ENCODE data around the gene USO1.

Gene USO1

DNA sequence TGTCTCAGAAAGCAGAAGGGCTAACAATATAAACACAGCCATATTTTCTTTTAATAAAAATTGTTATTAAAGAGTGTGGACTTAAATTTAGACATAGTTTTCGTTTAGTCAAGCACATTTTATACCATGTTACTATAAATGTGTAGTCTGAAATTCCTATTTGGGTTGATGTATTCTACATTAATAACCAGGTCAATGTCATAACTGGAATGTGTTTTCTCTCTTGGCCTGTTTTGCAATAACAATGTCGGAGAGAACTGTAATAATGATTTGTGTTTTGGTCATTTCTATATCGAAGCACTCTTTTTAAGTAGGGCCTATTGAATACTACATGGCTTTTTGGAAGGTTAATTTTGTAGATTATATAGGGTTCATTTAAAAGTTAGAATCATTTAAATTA is 5.5 kb downstream of the USO1 start:
- H2AFZ ChIP-seq (ENCODE audit: low read depth): no peak overlapping the region
- H4K20me1 ChIP-seq (ENCODE audit: insufficient read depth): no peaks in the 10 kb centered on the region; the same call in 1 of the 2 replicates
- H3K4me2 ChIP-seq: no peak overlapping the region
- no peaks in the 10 kb centered on the region for H3K27me3 ChIP-seq (ENCODE audit: insufficient read depth, low read depth)
- H3K27ac ChIP-seq: no peak overlapping the region
- no peak overlapping the region for H3K4me3 ChIP-seq (IDR thresholded peaks at IDR 0.05; ENCODE audit: insufficient read depth, low read depth, low read length)
- no peaks in the 10 kb centered on the region for H3K36me3 ChIP-seq (ENCODE audit: insufficient read depth)
- peaks cover 22% of the 10 kb centered on the region for H3K4me1 ChIP-seq (ENCODE audit: low read depth, poor library complexity, severe bottlenecking)
- H3K79me2 ChIP-seq (ENCODE audit: insufficient read depth, low read depth): peaks cover 54% of the 10 kb centered on the region
- no peak overlapping the region for H3K9ac ChIP-seq
- TF ChIP-seq, protein P1, sequence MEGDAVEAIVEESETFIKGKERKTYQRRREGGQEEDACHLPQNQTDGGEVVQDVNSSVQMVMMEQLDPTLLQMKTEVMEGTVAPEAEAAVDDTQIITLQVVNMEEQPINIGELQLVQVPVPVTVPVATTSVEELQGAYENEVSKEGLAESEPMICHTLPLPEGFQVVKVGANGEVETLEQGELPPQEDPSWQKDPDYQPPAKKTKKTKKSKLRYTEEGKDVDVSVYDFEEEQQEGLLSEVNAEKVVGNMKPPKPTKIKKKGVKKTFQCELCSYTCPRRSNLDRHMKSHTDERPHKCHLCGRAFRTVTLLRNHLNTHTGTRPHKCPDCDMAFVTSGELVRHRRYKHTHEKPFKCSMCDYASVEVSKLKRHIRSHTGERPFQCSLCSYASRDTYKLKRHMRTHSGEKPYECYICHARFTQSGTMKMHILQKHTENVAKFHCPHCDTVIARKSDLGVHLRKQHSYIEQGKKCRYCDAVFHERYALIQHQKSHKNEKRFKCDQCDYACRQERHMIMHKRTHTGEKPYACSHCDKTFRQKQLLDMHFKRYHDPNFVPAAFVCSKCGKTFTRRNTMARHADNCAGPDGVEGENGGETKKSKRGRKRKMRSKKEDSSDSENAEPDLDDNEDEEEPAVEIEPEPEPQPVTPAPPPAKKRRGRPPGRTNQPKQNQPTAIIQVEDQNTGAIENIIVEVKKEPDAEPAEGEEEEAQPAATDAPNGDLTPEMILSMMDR (conservative IDR thresholded peaks at IDR 0.05; ENCODE audit: low read depth, low read length): no peak

DNA sequence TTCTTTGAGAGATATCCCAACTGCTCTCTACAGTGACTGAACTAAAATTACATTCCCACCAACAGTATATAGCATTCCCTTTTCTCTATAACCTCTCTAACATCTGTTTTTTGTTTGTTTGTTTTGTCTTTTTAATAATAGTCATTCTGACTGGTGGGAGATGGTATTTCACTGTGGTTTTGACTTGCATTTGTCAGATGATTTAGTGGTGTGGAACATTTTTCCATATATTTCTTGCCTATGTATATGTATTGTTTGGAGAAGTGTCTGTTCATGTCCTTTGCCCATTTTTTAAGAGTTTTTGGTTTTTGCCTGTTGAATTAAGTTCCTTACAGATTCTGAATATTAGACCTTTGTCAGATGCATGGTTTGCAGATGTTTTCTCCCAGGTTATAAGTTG is 9.0 kb downstream of the USO1 start:
- H3K4me1 ChIP-seq (ENCODE audit: low read depth, poor library complexity, severe bottlenecking): no peaks in the 10 kb centered on the region
- no peak overlapping the region for H3K4me3 ChIP-seq (IDR thresholded peaks at IDR 0.05; ENCODE audit: insufficient read depth, low read depth, low read length)
- H2AFZ ChIP-seq (ENCODE audit: low read depth): no peak overlapping the region
- no peaks in the 10 kb centered on the region for H3K36me3 ChIP-seq (ENCODE audit: insufficient read depth)
- no peak overlapping the region for H3K4me2 ChIP-seq
- peaks cover 22% of the 10 kb centered on the region for H3K79me2 ChIP-seq (ENCODE audit: insufficient read depth, low read depth)
- no peak overlapping the region for H3K27ac ChIP-seq
- TF ChIP-seq, protein P1 (conservative IDR thresholded peaks at IDR 0.05; ENCODE audit: low read depth, low read length): no peak
- H4K20me1 ChIP-seq (ENCODE audit: insufficient read depth): no peaks in the 10 kb centered on the region; the same call in 1 of the 2 replicates
- H3K27me3 ChIP-seq (ENCODE audit: insufficient read depth, low read depth): no peaks in the 10 kb centered on the region
- no peak overlapping the region for H3K9ac ChIP-seq

DNA sequence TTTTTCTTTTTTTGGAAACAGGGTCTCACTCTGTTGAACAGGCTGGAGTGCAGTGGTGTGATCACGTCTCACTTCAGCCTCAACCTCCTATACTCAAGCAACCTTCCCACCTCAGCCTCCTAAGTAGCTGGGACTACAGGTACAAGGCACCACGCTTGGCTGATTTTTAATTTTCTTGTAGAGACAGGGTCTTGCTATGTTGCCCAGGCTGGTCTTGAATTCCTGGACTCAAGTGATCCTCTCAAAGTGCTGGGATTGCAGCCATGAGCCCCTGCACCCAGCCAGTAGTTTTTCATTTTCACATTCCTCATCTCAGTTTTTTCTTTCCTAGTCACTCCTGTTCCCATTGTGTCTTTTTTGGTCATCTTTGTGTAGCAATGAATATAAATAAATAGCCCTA is 11.1 kb downstream of the USO1 start:
- Histone ChIP-seq H3K4me1 (ENCODE audit: low read depth, poor library complexity, severe bottlenecking) (no peaks in the 10 kb centered on the region), H3K9ac (no peak overlapping the region), H2AFZ (ENCODE audit: low read depth) (no peak overlapping the region), H3K4me3 (IDR thresholded peaks at IDR 0.05; ENCODE audit: insufficient read depth, low read depth, low read length) (no peak overlapping the region), H3K27ac (no peak overlapping the region), H4K20me1 (ENCODE audit: insufficient read depth) (no peaks in the 10 kb centered on the region; the same call in 1 of the 2 replicates), H3K27me3 (ENCODE audit: insufficient read depth, low read depth) (no peaks in the 10 kb centered on the region), H3K4me2 (no peak overlapping the region), H3K36me3 (ENCODE audit: insufficient read depth) (no peaks in the 10 kb centered on the region), H3K79me2 (ENCODE audit: insufficient read depth, low read depth) (peaks cover 22% of the 10 kb centered on the region)
- TF ChIP-seq, protein P1 (conservative IDR thresholded peaks at IDR 0.05; ENCODE audit: low read depth, low read length): no peak

DNA sequence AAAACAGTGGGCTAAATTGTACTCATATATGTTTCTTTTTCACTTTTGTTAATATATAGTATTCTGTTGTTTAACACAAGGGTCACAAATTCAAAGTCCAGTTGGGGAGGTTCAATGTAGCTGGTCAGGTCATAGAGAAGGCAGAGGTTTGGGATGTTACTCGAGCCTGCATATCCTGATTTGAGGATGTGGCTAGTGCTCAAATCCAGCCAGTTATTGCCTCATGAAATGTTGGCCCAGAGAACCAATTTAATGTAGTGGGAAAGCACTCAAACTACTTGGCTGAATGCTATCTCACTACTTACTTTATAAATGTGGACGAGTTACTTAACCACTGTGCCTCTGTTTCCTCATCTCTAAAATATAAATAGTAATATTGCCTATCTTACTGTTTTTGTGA is 12.5 kb downstream of the USO1 start:
- Histone ChIP-seq H3K9ac (no peak overlapping the region), H3K27ac (no peak overlapping the region), H3K4me3 (IDR thresholded peaks at IDR 0.05; ENCODE audit: insufficient read depth, low read depth, low read length) (no peak overlapping the region), H3K36me3 (ENCODE audit: insufficient read depth) (no peaks in the 10 kb centered on the region), H3K27me3 (ENCODE audit: insufficient read depth, low read depth) (no peaks in the 10 kb centered on the region), H3K79me2 (ENCODE audit: insufficient read depth, low read depth) (peaks cover 15% of the 10 kb centered on the region; the same call in 1 of the 2 replicates), H3K4me2 (no peak overlapping the region), H3K4me1 (ENCODE audit: low read depth, poor library complexity, severe bottlenecking) (no peaks in the 10 kb centered on the region), H4K20me1 (ENCODE audit: insufficient read depth) (no peaks in the 10 kb centered on the region; the same call in 1 of the 2 replicates), H2AFZ (ENCODE audit: low read depth) (no peak overlapping the region)
- TF ChIP-seq, protein P1 (conservative IDR thresholded peaks at IDR 0.05; ENCODE audit: low read depth, low read length): no peak

Data from KMS-11 (cell line).